GM21515 (cell line): Measurements from ENCODE around the gene ARHGAP23.
"Not testable (repeated sequence)": the region's sequence is repeated elsewhere in the genome, so short reads cannot be mapped to it uniquely, and the experiment has no call there.

ENCODE experiments used
- ATAC-seq: cut with Tn5 transposase; IDR thresholded peaks from one replicate; pipeline ENCODE4 v1.9.1; 2021; ENCODE audit not compliant: unreplicated experiment

The ARHGAP23 gene

GRCh38 chr17:38460716-38461630, 32.7 kb downstream of the ARHGAP23 start:
- no peak for ATAC-seq

GRCh38 chr17:38461683-38462082, 33.4 kb downstream of the ARHGAP23 start:
- ATAC-seq, result no peak

- no peak for ATAC-seq
These were observed 35.2 kb downstream of the ARHGAP23 start for GRCh38 chr17:38463451-38463858.

GRCh38 chr17:38464251-38464722, 36.0 kb downstream of the ARHGAP23 start:
- ATAC-seq, result no peak

GRCh38 chr17:38464723-38465390, 36.6 kb downstream of the ARHGAP23 start:
- no peak for ATAC-seq

DNA sequence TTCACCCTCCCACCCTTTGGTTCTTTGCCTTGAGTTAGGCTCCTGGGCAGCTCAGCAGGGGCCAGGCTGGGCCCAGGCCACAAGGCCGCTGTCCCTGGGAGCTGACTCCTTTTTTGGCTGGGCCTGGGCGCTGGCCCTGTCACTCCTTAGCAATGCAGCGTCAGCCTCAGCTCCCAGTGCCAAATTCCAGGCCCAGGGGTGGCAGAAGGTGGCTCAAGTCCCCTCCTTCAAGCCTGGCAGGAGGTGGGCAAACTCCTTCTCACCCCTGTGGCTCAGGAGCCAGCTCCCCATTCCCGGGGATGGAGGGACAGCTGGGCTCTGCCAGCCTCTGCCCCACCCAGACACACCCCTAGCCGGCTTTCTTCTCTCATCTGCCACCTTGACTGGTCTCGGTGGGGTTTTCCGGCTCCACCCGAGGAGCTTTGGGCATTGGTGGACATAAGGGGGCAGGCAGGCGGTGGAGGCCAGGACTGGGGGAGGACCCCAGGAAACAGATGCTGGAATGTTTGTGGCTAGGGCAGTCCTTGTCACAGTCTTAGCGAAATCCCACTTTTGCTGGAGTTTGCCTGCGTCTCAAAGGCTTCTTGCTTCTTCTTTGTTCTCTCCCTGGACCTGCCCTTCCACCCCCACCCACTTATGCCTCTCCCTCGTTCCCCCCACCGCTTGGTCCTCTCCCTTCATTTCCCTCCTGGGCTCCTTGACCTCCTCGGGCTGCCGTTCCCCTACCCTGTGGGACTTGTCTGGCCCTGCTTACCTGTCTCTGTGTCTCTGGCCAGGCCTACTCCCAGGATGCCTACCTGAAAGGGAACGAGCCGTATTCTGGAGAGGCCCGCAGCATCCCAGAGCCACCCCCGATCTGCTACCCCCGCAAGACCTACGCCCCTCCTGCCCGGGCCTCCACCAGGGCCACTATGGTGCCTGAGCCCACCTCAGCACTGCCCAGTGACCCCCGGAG, 37.4 kb downstream of the ARHGAP23 start:
- ATAC-seq, result no peak

GRCh38 chr17:38466346-38467315, 38.4 kb downstream of the ARHGAP23 start:
- ATAC-seq, result no peak

- ATAC-seq, result no peak
These were observed 39.2 kb downstream of the ARHGAP23 start for GRCh38 chr17:38467491-38467890.

DNA sequence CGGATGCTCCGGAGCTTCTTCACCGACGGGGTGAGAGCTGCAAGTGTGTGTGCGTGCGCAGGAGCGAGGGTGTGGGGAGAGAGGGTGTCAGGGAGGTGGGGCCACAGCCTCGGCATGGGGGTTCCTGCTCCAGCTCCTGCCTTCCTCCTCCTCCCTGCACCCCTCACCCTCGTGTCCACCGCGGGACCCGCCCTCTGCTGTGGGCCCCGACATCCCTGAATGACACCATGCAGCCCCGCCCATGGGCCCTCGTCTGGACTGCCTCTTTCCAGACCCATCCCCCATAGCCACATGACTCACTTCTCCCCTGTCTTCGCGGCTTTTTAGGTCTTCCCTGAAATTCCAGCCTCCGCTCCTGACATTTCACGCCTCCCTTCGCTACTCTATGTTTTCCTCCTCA, 41.6 kb downstream of the ARHGAP23 start:
- no peak for ATAC-seq

GRCh38 chr17:38471253-38471652, 43.0 kb downstream of the ARHGAP23 start:
- ATAC-seq, result not testable (repeated sequence)

DNA sequence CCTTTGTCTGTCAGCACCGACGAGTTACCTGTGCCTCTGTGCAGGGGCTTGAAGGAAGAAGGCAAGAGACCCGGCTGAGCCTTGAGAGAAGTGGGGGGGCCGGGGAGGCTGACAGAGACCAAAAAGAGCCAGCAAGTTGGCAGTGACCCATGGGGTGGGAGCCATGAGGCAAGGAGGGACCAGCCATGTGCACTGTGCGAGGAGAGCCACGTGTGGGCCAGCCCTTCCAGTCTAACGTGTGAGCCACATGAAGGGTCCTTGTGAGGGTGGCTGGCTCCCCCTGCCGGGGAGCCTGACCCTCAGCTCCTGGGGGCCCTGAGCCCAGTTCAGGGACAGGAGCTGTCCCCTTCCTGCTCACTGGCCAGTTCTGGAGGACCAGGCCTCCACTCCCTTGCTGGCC, 46.4 kb downstream of the ARHGAP23 start:
- ATAC-seq, result not testable (repeated sequence)

DNA sequence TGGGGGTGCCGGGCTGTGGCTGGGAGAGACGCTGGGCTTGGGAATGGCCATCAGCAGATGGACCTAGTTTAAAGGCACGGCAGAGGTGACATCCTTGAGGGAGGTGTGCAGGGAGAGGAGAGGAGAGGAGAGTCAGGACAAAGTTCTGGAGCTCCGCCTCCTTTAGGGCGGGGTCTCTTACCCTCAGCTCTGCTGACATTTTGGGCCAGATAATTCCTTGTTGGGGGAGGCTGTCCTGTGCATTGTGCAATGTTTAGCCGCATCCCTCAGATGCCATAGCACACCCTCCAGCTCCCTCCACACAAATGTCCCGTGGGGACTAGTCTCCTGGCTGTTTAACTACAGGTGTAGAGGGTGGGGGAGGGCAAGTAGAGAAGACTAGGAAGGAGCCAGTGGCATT, 48.3 kb downstream of the ARHGAP23 start:
- ATAC-seq, result no peak

DNA sequence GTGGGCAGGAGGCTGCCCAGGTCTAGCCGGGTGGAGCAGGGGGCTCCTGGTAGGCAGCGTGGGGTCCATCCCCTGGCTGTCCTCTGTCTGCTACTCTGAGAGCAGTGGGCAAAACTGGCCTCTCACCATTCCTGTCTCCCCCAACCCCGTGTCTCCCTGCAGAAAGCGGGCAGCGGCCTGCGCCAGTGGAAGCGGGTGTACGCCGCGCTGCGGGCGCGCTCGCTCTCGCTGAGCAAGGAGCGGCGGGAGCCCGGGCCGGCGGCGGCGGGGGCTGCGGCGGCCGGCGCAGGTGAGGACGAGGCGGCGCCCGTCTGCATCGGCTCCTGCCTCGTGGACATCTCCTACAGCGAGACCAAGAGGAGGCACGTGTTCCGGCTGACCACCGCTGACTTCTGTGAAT, 49.2 kb downstream of the ARHGAP23 start:
- ATAC-seq, result not testable (repeated sequence)

- ATAC-seq, result not testable (repeated sequence)
These were observed 49.7 kb downstream of the ARHGAP23 start for GRCh38 chr17:38477951-38478350.

- not testable (repeated sequence) for ATAC-seq
These were observed 50.4 kb downstream of the ARHGAP23 start for GRCh38 chr17:38478667-38479066.

GRCh38 chr17:38482039-38482699, 53.9 kb downstream of the ARHGAP23 start:
- not testable (repeated sequence) for ATAC-seq

DNA sequence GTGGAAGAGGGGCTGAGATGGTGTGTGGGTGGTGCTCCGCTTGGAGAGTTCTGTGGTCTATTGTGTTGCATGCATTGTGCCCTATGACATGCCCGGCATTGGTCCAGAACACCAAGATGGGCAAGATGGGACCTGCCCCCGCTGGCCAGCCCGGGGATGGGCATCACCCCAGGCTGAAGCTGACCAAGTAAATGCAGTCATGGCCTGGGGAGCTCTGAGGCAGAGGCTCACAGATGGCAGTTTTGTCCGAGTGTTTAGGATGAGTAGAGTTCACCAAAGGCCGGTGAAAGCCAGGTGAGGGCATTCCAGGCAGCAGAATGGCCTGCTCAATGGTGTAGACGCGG, 54.4 kb downstream of the ARHGAP23 start:
- not testable (repeated sequence) for ATAC-seq

DNA sequence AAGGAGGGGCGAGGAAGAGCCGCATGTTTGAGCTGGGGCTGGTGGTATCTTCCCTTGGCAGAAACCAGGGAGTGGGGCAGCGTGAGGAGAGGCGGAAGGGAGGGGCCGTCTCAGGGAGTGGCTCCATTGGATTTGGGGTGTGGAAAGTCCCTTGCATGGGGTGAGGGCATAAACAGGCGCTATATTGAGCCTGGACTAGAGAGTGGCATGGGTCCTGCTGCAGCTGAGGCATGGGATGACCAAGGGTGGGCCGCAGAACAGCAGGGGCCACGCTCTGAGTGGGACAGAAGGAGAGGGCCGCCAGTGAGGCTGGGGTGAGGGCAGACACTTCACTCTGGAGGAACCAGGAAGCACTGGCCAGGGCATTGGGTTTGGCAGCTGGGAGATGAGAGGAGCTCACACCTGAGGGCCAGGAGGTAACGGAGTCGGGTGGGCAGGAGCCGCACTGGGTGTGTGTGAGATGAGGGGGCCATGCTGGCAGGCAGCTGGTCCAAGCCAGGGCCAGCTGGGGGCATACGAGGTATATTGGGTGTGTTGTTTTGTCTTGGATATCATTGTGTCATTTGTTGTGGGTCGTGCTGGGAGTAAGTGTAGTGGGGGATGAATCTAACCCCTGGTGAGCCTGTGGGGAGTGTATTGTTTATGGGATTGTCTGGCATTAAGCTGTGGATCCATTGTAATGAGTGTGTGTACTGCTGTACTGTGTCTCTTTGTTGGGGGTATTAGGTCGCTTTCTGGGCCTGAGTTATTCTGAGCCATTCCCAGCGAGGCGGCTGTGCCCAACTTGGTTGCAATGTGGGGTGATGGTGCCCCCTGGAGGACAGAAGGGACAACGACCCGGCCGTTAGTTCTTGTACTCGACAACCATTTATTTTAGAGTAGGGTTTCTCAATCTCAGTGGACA, 56.2 kb downstream of the ARHGAP23 start:
- ATAC-seq, result not testable (repeated sequence)
